GM21360 (cell line): ENCODE measurements around the gene LIN7C.
A peak's percentile ranks its signal among the peaks of the same experiment; 100 is the strongest.
"Not testable (repeated sequence)": the region's sequence is repeated elsewhere in the genome, so short reads cannot be mapped to it uniquely, and the experiment has no call there.

Source experiments
- ATAC-seq: cut with Tn5 transposase; IDR thresholded peaks from one replicate; pipeline ENCODE4 v1.9.1; 2021; ENCODE audit warnings: mild to moderate bottlenecking, moderate library complexity; ENCODE audit not compliant: unreplicated experiment

Gene LIN7C

GRCh38 chr11:27506200-27507182 is at the start of gene LIN7C:
Gene LIN7C, minus strand, starts transcription at chr11:27506769. Its CDS starts 17 bp downstream, at chr11:27506752.
- ATAC-seq = peak; percentile 94

- no peak for ATAC-seq
These were observed 48.7 kb upstream of the LIN7C start for GRCh38 chr11:27555264-27555663.

GRCh38 chr11:27553186-27553585 is 46.6 kb upstream of the LIN7C start:
- no peak for ATAC-seq

- ATAC-seq = no peak
These were observed 45.8 kb upstream of the LIN7C start for GRCh38 chr11:27552341-27552740.

- ATAC-seq = no peak
These were observed 44.6 kb upstream of the LIN7C start for GRCh38 chr11:27551127-27551526.

GRCh38 chr11:27545946-27546345 is 39.4 kb upstream of the LIN7C start:
- no peak for ATAC-seq

GRCh38 chr11:27545035-27545434 is 38.5 kb upstream of the LIN7C start:
- no peak for ATAC-seq

- no peak for ATAC-seq
These were observed 35.2 kb upstream of the LIN7C start for GRCh38 chr11:27541790-27542189.

GRCh38 chr11:27540051-27540450 is 33.5 kb upstream of the LIN7C start:
- no peak for ATAC-seq

GRCh38 chr11:27535103-27535502 is 28.5 kb upstream of the LIN7C start:
- no peak for ATAC-seq

GRCh38 chr11:27532652-27533325 is 26.2 kb upstream of the LIN7C start:
- no peak for ATAC-seq

- ATAC-seq = no peak
These were observed 22.1 kb upstream of the LIN7C start for GRCh38 chr11:27528712-27529111.

- ATAC-seq = no peak
These were observed 20.0 kb upstream of the LIN7C start for GRCh38 chr11:27526535-27526934.

GRCh38 chr11:27525824-27526516 is 19.4 kb upstream of the LIN7C start:
- no peak for ATAC-seq

- ATAC-seq = no peak
These were observed 17.6 kb upstream of the LIN7C start for GRCh38 chr11:27524155-27524554.

GRCh38 chr11:27520226-27520625 is 13.7 kb upstream of the LIN7C start:
- no peak for ATAC-seq

GRCh38 chr11:27518518-27518917 is 11.9 kb upstream of the LIN7C start:
- ATAC-seq = no peak

GRCh38 chr11:27517490-27517889 is 10.9 kb upstream of the LIN7C start:
- not testable (repeated sequence) for ATAC-seq

- ATAC-seq = no peak
These were observed 8.0 kb upstream of the LIN7C start for GRCh38 chr11:27514558-27514957.

- ATAC-seq = no peak
These were observed 7.5 kb upstream of the LIN7C start for GRCh38 chr11:27514076-27514475.

GRCh38 chr11:27513389-27513788 is 6.8 kb upstream of the LIN7C start:
- ATAC-seq = no peak
